Neuron (in vitro differentiated cells): ENCODE data around the gene ECEL1.
"Not testable (repeated sequence)": the region's sequence is repeated elsewhere in the genome, so short reads cannot be mapped to it uniquely, and the experiment has no call there.

Source experiments
- H2AFZ ChIP-seq: one replicate; pipeline ENCODE4 v1.6.1; 2013; ENCODE audit warnings: low read depth, mild to moderate bottlenecking, inconsistent platforms, low read length, moderate library complexity
- H3K27me3 ChIP-seq: one replicate; pipeline ENCODE4 v1.6.1; 2013; ENCODE audit warnings: low read length; ENCODE audit not compliant: insufficient read depth
- H3K36me3 ChIP-seq: one replicate; pipeline ENCODE4 v1.6.1; 2013; ENCODE audit warnings: low read length; ENCODE audit not compliant: insufficient read depth
- H3K4me1 ChIP-seq: one replicate; pipeline ENCODE4 v1.6.1; 2013; ENCODE audit warnings: low read length; ENCODE audit not compliant: insufficient read depth
- H3K4me3 ChIP-seq: 2 replicates; pipeline ENCODE4 v1.5.1; 2013; ENCODE audit warnings: mild to moderate bottlenecking, low read length, moderate library complexity
- H3K9me3 ChIP-seq: one replicate; pipeline ENCODE4 v1.6.1; 2013; ENCODE audit warnings: low read length

Gene ECEL1

DNA sequence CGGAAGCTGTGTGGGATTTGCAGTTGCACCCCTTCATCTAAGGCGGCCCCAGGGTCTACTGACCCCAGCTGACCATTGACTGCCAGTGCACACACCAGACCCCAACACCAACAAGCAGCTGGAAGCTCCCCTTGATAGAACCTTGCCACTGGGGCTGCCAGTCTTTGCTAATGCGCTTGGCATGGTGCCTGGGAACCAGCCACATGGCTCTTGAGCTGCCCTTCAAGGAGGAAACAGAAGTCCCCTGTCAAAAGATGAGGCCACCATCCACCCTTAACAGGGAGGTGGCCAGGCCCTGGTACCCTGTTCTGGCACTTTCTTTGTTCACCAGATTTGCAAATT lies 23.1 kb downstream of the ECEL1 start:
- Histone ChIP-seq H3K27me3 (peaks cover 3% of the 10 kb centered on the region), H3K9me3 (no peaks in the 10 kb centered on the region), H3K36me3 (no peaks in the 10 kb centered on the region), H3K4me1 (no peaks in the 10 kb centered on the region), H2AFZ (no peak overlapping the region), H3K4me3 (no peak overlapping the region)

DNA sequence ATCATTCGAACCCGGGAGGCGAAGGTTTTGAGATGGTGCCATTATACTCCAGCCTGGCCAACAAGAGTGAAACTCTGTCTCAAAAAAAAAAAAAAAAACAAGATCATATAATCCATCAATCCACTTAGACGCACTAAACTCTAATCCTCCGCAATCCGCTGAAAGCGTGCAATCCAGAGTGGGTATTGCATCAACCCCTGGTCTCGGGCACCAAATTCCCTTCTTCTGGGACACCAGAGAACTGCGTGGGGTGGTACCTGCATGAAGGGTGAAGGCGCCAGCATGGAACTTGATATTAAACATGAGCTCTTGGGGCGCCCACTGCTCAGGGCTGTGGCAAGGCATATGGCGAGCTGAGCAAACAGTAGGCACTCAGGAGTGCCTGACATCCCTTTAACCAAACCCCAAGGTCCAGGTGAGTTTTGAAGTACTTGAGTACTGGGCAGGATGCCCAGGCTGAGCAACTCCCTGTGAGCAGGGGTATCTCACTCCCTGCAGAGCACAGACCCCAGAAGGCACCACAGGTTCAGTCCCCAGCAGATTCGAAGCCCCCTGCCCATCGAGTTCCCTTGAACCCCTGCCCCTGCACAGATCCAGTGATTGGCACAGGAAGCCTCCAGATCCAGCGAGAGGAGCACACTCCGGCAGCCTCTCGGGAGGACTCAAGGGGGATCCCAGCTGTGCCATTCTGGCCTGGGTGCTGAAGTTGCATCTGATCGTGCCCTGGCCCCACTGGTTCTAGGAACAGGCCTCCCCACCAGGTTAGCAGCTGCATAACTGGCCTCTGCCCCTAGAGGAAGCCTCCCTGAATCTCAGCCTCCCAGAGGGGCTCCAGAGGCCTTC lies 23.7 kb downstream of the ECEL1 start:
- no peak overlapping the region for H3K4me3 ChIP-seq
- no peaks in the 10 kb centered on the region for H3K4me1 ChIP-seq
- peaks cover 3% of the 10 kb centered on the region for H3K27me3 ChIP-seq
- H2AFZ ChIP-seq: no peak overlapping the region
- H3K9me3 ChIP-seq: no peaks in the 10 kb centered on the region
- no peaks in the 10 kb centered on the region for H3K36me3 ChIP-seq

DNA sequence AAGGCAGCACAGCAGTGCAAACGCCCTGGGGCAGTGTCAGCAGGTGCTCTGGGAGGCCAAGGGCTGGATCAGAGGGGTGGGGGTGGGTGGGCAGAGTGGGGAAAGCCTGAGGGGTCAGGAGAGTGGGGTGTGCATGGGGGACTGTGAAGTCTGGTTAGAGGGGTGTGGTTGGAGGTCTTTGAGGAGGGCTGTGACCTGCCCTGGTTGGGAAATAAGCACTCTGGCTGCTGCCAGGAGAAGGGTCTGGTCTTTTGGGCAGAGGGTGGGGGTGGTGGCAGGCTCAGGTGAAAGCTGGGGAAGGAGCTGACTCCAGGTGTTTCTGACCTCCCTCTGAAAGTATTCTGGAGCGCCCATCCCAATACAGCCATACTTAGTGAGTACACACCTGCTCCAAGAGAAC lies 27.5 kb downstream of the ECEL1 start:
- Histone ChIP-seq H3K27me3 (peaks cover 6% of the 10 kb centered on the region), H3K36me3 (no peaks in the 10 kb centered on the region), H2AFZ (no peak overlapping the region), H3K4me1 (no peaks in the 10 kb centered on the region), H3K4me3 (no peak overlapping the region), H3K9me3 (no peaks in the 10 kb centered on the region)

DNA sequence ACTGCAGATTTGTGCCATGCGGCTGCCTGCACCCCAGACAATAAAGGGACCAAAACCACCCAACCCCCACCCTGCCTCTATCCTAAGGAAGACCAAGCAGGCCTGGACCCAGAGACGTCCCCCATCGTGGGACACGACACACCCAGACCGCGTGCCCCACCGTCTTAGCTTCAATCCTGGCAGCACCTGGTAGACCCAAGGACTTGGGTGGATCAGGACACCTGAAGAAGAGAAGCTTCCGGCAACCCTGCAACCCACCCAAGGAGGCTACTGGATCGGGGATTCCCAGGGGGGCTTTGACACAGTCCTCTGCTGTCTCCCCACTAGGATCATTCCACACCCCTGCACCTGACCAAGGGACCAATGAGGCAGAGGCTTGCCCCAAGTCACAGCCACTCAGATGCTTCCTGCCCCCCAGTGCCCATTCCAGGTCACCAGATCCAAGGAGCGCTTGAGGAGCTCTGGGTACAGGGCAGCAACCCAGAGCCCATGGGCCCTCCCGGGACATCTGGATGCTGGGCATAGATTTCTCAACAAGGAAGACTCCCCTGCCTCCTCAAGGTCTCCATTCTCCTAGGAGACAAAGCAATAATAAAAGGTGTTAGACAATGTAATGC lies 28.1 kb downstream of the ECEL1 start:
- Histone ChIP-seq H3K27me3 (peaks cover 9% of the 10 kb centered on the region), H3K9me3 (no peaks in the 10 kb centered on the region), H2AFZ (no peak overlapping the region), H3K36me3 (no peaks in the 10 kb centered on the region), H3K4me1 (no peaks in the 10 kb centered on the region), H3K4me3 (no peak overlapping the region)

- no peaks in the 10 kb centered on the region for H3K9me3 ChIP-seq
- no peak overlapping the region for H2AFZ ChIP-seq
- no peak overlapping the region for H3K4me3 ChIP-seq
- peaks cover 9% of the 10 kb centered on the region for H3K27me3 ChIP-seq
- no peaks in the 10 kb centered on the region for H3K4me1 ChIP-seq
- no peaks in the 10 kb centered on the region for H3K36me3 ChIP-seq
These were observed 28.8 kb downstream of the ECEL1 start for GRCh38 chr2:232458661-232459418.

DNA sequence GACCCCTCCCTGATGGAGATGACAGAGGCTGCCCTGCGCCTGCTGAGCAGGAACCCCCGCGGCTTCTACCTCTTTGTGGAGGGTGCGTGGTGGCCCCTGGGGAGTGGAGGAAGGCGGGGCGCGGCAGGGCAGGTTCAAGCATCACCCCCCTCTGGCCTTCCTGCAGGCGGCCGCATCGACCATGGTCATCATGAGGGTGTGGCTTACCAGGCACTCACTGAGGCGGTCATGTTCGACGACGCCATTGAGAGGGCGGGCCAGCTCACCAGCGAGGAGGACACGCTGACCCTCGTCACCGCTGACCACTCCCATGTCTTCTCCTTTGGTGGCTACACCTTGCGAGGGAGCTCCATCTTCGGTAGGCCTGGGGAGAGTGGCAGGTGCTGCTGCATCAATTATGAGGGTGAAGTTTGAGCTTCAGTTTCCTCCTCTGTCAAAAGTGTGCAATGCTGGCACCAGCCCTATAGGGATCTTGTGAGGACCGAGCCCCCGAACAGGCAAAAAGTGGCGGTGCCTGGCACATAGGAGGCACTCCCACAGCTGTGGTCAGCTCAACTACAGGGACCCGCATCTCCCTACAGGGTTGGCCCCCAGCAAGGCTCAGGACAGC lies 29.5 kb downstream of the ECEL1 start:
- Histone ChIP-seq H2AFZ (no peak overlapping the region), H3K36me3 (no peaks in the 10 kb centered on the region), H3K9me3 (no peaks in the 10 kb centered on the region), H3K4me3 (no peak overlapping the region), H3K4me1 (no peaks in the 10 kb centered on the region), H3K27me3 (peaks cover 13% of the 10 kb centered on the region)

GRCh38 chr2:232457121-232458011 lies 30.3 kb downstream of the ECEL1 start:
- Histone ChIP-seq H3K36me3 (no peaks in the 10 kb centered on the region), H2AFZ (no peak overlapping the region), H3K27me3 (peaks cover 12% of the 10 kb centered on the region), H3K4me1 (no peaks in the 10 kb centered on the region), H3K9me3 (no peaks in the 10 kb centered on the region), H3K4me3 (no peak overlapping the region)

DNA sequence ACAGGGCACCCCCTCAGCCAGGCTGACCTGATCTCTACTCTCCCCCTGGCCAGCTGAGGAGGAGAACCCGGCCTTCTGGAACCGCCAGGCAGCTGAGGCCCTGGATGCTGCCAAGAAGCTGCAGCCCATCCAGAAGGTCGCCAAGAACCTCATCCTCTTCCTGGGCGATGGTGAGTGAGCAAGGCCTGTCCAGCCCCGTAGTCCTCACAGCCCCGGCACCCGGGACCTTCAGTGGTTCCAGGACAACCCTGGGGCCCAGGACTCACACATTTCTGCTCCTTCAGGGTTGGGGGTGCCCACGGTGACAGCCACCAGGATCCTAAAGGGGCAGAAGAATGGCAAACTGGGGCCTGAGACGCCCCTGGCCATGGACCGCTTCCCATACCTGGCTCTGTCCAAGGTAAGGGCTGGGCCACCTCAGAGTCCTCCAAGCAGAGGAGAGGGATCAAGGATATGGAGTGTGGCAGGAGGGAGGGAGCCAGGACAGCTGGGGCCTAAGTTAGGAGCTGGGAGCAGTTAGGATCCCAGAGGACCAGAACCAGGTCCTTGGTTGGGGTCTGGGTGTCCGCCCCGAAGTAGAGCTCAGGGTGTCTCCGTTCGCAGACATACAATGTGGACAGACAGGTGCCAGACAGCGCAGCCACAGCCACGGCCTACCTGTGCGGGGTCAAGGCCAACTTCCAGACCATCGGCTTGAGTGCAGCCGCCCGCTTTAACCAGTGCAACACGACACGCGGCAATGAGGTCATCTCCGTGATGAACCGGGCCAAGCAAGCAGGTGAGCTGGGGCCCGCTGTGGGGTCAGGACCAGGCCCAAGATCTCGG lies 31.1 kb downstream of the ECEL1 start:
- Histone ChIP-seq H2AFZ (no peak overlapping the region), H3K9me3 (no peaks in the 10 kb centered on the region), H3K27me3 (peaks cover 12% of the 10 kb centered on the region), H3K4me1 (no peaks in the 10 kb centered on the region), H3K36me3 (no peaks in the 10 kb centered on the region), H3K4me3 (no peak overlapping the region)

DNA sequence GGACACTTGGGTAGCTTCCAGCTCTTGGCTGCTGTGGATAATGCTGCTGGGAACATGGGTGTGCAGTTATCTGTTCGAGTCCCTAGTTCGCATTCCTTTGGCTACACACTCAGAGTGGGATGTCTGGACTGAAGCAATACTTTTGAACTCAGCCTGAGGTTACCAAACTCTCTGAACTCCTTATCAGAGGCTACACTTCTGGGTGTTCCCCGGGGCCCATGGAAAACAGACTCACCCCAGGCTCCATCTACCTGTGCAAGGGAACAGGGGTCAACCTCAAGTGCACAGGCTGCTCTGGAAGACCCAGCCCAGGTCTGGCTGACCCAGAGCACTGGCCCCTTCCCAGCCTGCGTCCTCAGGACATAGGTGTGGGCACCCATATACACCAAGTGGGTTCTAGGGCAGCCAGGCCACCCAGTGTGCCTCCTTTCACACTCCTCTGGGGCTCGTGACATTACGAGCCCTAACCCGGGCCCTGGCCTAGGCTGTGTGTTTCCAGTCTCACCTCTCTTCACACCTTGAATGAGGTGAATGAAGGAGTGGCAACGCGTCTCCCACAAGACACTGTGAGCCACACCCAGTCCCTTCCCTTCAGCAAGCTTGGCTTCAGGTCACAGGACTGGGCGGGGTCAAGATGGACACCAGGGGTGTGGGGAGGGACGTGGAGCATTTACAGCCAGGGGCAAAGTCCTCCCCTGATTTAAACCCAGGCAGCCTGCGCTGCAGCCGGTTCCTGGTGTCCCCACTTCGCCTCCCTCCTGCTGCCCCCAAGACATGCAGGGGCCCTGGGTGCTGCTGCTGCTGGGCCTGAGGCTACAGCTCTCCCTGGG lies 32.0 kb downstream of the ECEL1 start, which contains the start of gene ALPI:
Gene ALPI (plus strand): TSS at position 728 of the 830 bp plus-strand sequence. CDS start 47 bp downstream, at position 775.
- Histone ChIP-seq H3K9me3 (no peaks in the 10 kb centered on the region), H3K4me1 (no peaks in the 10 kb centered on the region), H2AFZ (no peak within 1 kb of the TSS), H3K36me3 (no peaks in the 10 kb centered on the region), H3K27me3 (peaks cover 12% of the 10 kb centered on the region), H3K4me3 (no peak within 1 kb of the TSS)

- Histone ChIP-seq H3K36me3 (no peaks in the 10 kb centered on the region), H3K9me3 (no peaks in the 10 kb centered on the region), H3K4me3 (no peak overlapping the region), H3K27me3 (peaks cover 22% of the 10 kb centered on the region), H3K4me1 (no peaks in the 10 kb centered on the region), H2AFZ (no peak overlapping the region)
These were observed 33.0 kb downstream of the ECEL1 start for GRCh38 chr2:232454630-232455029.

GRCh38 chr2:232451645-232452044 lies 36.0 kb downstream of the ECEL1 start:
- Histone ChIP-seq H3K27me3 (peaks cover 25% of the 10 kb centered on the region), H3K4me1 (peaks cover 17% of the 10 kb centered on the region)
- not testable (repeated sequence) for H2AFZ ChIP-seq, H3K36me3 ChIP-seq, H3K9me3 ChIP-seq, H3K4me3 ChIP-seq
